ENCODE results near the gene HVCN1. TPM values are rescaled to one million over a fixed set of nuclear protein-coding genes. Genes with fewer than 3 reads are reported as not detected.

The HVCN1 gene
- total and polyA plus RNA-seq, 2 of the 13 experiments (the other 11 are each of a cell fraction or from before 2014, with no cell fraction given): 0.49 to 1.3 TPM

GRCh38 chr12:110613771-110614684 is 74.9 kb downstream of the HVCN1 start, which contains the start of gene TCTN1 (continued):
- TF ChIP-seq DMTF1 (CRISPR knock-in tag; IDR thresholded peaks at IDR 0.05) (no peak), THAP11 (CRISPR knock-in tag; IDR thresholded peaks at IDR 0.05) (peak; percentile 72), GZF1 (CRISPR knock-in tag; IDR thresholded peaks at IDR 0.05) (0 out of 2 replicates have a peak, but pooled peaks have one; percentile 26), ZFX (CRISPR knock-in tag; IDR thresholded peaks at IDR 0.05; ENCODE audit: low read depth) (peak; percentile 98), ZFP90 (CRISPR knock-in tag; IDR thresholded peaks at IDR 0.05; ENCODE audit: borderline replicate concordance) (peak; percentile 70; the same call in 1 of the 2 replicates), ZNF674 (CRISPR knock-in tag; IDR thresholded peaks at IDR 0.05; ENCODE audit: low read depth) (no peak), FOXP4 (CRISPR knock-in tag; IDR thresholded peaks at IDR 0.05) (no peak), ZNF501 (CRISPR knock-in tag; IDR thresholded peaks at IDR 0.05) (peak; percentile 90), HMGXB3 (CRISPR knock-in tag; IDR thresholded peaks at IDR 0.05; ENCODE audit: borderline replicate concordance) (no peak), ZNF737 (CRISPR knock-in tag; IDR thresholded peaks at IDR 0.05; ENCODE audit: borderline replicate concordance) (0 out of 2 replicates have a peak, but pooled peaks have one; percentile 30), KAT8 (CRISPR knock-in tag; IDR thresholded peaks at IDR 0.05) (peak; percentile 90), PAXIP1 (CRISPR knock-in tag; conservative IDR thresholded peaks at IDR 0.05) (peak; percentile 32; the same call in 1 of the 2 replicates), JUND (CRISPR knock-in tag; IDR thresholded peaks at IDR 0.05) (no peak), THYN1 (CRISPR knock-in tag; IDR thresholded peaks at IDR 0.05; ENCODE audit: borderline replicate concordance, low read depth) (no peak), ZNF564 (CRISPR knock-in tag; IDR thresholded peaks at IDR 0.05) (no peak)
